Breast epithelium (tissue), 3 donors: ENCODE data around the gene ATP8B3.

ENCODE experiments used
- POLR2A ChIP-seq: fragments of 450-650 bp; IDR thresholded peaks from one replicate; pipeline ENCODE4 v1.6.1; 2016; ENCODE audit warnings: antibody characterized with exemption, mild to moderate bottlenecking, moderate library complexity
- POLR2AphosphoS5 ChIP-seq, 3 donors: sonication (generic); formaldehyde crosslinking; IDR thresholded peaks; one replicate each; pipeline ENCODE4 v1.6.1; 2017; ENCODE audit warnings: antibody characterized with exemption in 3 of 3
- TF ChIP-seq, protein P1 (sequence below), 3 donors: fragments of 450-650 bp; IDR thresholded peaks; one replicate each; pipeline ENCODE4 v1.5.1; 2016 to 2017; ENCODE audit warnings: antibody characterized with exemption in 3 of 3, mild to moderate bottlenecking in 3 of 3, moderate library complexity in 3 of 3

DNA sequence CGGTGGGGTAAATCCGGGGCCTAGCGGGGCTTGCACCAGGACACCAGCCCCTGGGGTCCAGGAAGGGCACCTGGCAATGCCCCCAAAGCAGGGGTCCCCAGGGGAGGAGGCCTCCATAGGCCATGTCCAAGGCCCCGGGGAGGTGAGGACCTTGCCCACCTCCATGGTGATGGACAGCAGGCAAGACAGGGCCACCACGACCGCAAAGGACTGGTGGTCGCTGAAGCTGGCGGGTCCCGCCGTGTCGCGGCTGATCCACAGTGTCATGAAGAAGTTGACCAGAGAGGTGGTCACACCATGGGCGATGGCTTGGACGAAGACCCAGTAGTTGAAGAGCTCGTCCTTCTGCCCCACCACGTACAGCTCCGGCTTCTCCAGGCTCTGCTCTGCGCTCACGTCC, 26.8 kb downstream of the ATP8B3 start:
- TF ChIP-seq, protein P1, sequence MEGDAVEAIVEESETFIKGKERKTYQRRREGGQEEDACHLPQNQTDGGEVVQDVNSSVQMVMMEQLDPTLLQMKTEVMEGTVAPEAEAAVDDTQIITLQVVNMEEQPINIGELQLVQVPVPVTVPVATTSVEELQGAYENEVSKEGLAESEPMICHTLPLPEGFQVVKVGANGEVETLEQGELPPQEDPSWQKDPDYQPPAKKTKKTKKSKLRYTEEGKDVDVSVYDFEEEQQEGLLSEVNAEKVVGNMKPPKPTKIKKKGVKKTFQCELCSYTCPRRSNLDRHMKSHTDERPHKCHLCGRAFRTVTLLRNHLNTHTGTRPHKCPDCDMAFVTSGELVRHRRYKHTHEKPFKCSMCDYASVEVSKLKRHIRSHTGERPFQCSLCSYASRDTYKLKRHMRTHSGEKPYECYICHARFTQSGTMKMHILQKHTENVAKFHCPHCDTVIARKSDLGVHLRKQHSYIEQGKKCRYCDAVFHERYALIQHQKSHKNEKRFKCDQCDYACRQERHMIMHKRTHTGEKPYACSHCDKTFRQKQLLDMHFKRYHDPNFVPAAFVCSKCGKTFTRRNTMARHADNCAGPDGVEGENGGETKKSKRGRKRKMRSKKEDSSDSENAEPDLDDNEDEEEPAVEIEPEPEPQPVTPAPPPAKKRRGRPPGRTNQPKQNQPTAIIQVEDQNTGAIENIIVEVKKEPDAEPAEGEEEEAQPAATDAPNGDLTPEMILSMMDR (IDR thresholded peaks at IDR 0.05): no peak
- TF ChIP-seq POLR2A (no peak), POLR2AphosphoS5 (IDR thresholded peaks at IDR 0.05) (no peak)
